Naive thymus-derived CD4-positive, alpha-beta T cell (primary cell): ENCODE data around the gene FAAP20. TPM values are rescaled to one million over a fixed set of nuclear protein-coding genes. Genes with fewer than 3 reads are reported as not detected.

Experiments
- ATAC-seq: fragments of 150-1000 bp; cut with Tn5 transposase; 2 replicates; pipeline ENCODE4 v1.10.0; 2021; ENCODE audit warnings: mild to moderate bottlenecking, moderate library complexity
- CTCF ChIA-PET: fragments of 350-600 bp; sonication (Branson Sonifier 250); formaldehyde crosslinking; loops from one replicate; lab custom pipeline; 2021; ENCODE audit warnings: antibody characterized with exemption; lab: Charles Lee
- POLR2A ChIA-PET: fragments of 350-600 bp; sonication (Branson Sonifier 250); formaldehyde crosslinking; loops from one replicate; lab custom pipeline; 2021; ENCODE audit warnings: antibody characterized with exemption, inconsistent platforms; lab: Charles Lee
- DNase-seq, 9 donors: peaks; one replicate each; pipeline versions ENCODE4 v3.0.0 to v3.0.0-alpha.2; 2020 to 2022; ENCODE audit warnings: mixed read lengths in 1 of 9
- H3K27ac ChIP-seq: one replicate; pipeline ENCODE4 v1.7.0; 2013; ENCODE audit warnings: mild to moderate bottlenecking, low read depth, low read length, moderate library complexity
- H3K27me3 ChIP-seq, 2 donors: one replicate each; pipeline ENCODE4 v1.7.0; 2013; ENCODE audit warnings: low read length in 2 of 2, mild to moderate bottlenecking in 2 of 2, moderate library complexity in 2 of 2; ENCODE audit not compliant: control insufficient read depth in 2 of 2, insufficient read depth in 2 of 2
- H3K36me3 ChIP-seq, 3 experiments: 1 replicate in 2 of 3; 2 replicates in 1 of 3; pipeline ENCODE4 v1.7.0; 2013; ENCODE audit warnings: low read length in 3 of 3, mild to moderate bottlenecking in 3 of 3, moderate library complexity in 1 of 3; ENCODE audit not compliant: insufficient read depth in 3 of 3, control insufficient read depth in 2 of 3
- H3K4me1 ChIP-seq, 2 donors: one replicate each; pipeline ENCODE4 v1.7.0; 2013; ENCODE audit warnings: low read length in 2 of 2, mild to moderate bottlenecking in 2 of 2, moderate library complexity in 1 of 2; ENCODE audit not compliant: control insufficient read depth in 2 of 2, insufficient read depth in 2 of 2
- H3K4me3 ChIP-seq: 2 replicates; pipeline ENCODE4 v1.7.0; 2013; ENCODE audit warnings: mild to moderate bottlenecking, low read length
- H3K9me3 ChIP-seq, 3 experiments: 1 replicate in 2 of 3; 2 replicates in 1 of 3; pipeline ENCODE4 v1.7.0; 2013; ENCODE audit warnings: low read length in 3 of 3; ENCODE audit not compliant: control insufficient read depth in 2 of 3
- H3K27ac Mint-ChIP-seq, 9 donors: one replicate each; pipeline ENCODE4 v1.8.0; 2020 to 2022; ENCODE audit warnings: mixed read lengths in 9 of 9, mild to moderate bottlenecking in 8 of 9, moderate library complexity in 5 of 9, inconsistent platforms in 2 of 9
- H3K27me3 Mint-ChIP-seq, 5 donors: one replicate each; pipeline ENCODE4 v1.8.0; 2021 to 2022; ENCODE audit warnings: mixed read lengths in 5 of 5, mild to moderate bottlenecking in 1 of 5
- H3K36me3 Mint-ChIP-seq, 5 donors: one replicate each; pipeline ENCODE4 v1.8.0; 2020 to 2022; ENCODE audit warnings: mixed read lengths in 5 of 5, mild to moderate bottlenecking in 3 of 5, inconsistent platforms in 1 of 5
- H3K4me1 Mint-ChIP-seq, 7 donors: one replicate each; pipeline ENCODE4 v1.8.0; 2020 to 2022; ENCODE audit warnings: mixed read lengths in 7 of 7, mild to moderate bottlenecking in 3 of 7, inconsistent platforms in 1 of 7
- H3K4me3 Mint-ChIP-seq, 10 donors: one replicate each; pipeline ENCODE4 v1.8.0; 2020 to 2022; ENCODE audit warnings: mild to moderate bottlenecking in 10 of 10, mixed read lengths in 10 of 10, moderate library complexity in 6 of 10, inconsistent platforms in 2 of 10
- H3K9me3 Mint-ChIP-seq, 11 donors: one replicate each; pipeline ENCODE4 v1.8.0; 2020 to 2022; ENCODE audit warnings: mixed read lengths in 11 of 11, mild to moderate bottlenecking in 4 of 11, inconsistent platforms in 1 of 11, moderate library complexity in 1 of 11
- intact Hi-C, 2 donors: fragments of 100-400 bp; cut with micrococcal nuclease; formaldehyde crosslinking; loops; one replicate each; pipeline ENCODE4 v1.15.1; 2023
- polyA plus RNA-seq, 2 donors: library from polyadenylated mRNA; unstranded; fragments of 300-500 nt; fragmentation: Illumina TruSeq; gene quantifications; one replicate each; pipeline ENCODE4 v1.2.3, GENCODE V29; 2021
- total RNA-seq, 6 experiments: library from RNA in 5 of 6; stranded (reverse) in 5 of 6; gene quantifications; 1 replicate in 5 of 6; 2 replicates in 1 of 6; pipeline ENCODE4 v1.2.3 and lab custom pipeline; 2021 to 2026

Gene FAAP20
- total and polyA plus RNA-seq, 7 experiments from 2014 or later: 43.2 to 77.0 (median 55.7) TPM

DNA sequence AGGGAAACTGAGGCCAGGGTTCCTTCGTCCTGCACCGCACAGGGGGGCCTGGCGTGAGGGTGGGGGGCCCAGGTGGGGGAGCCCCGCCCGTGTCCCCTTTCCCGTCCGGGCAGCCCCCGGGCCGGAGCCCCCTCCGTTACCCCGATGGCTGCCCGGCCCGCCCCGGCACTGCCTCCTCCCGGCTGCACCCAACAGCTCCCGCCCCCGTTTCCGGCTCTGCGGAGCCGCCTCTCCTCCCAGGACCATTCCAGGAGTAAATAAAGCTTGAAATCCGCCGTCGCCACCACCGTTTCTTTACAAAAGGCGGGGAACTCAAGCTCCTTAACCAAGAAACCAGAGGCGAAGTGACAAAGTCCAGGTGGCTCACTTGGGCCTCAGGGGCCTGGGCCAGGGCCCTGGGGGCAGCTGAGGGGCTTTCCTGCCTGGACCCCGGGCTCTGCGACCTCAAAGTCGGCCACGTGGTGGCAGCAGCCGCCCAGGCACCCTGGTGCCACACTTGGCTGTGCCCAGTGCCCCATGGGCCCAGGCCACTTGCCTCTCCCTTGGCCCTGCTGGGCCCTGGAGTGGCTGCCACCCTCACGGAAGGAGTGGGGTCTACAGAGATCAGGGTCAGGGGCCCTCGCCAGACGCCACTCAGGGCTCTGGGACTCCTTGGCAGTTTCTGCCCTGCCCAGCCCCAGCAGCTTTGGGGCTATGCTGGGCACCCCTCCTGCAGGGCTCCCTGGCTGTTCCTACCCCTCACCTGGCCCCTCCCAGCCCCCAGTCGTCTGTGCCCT is 514 bp upstream of the FAAP20 start:
- Histone ChIP-seq H3K4me1 (peaks cover 22 to 33% of the 10 kb centered on the region in 2 donors), H3K36me3 (no peaks in the 10 kb centered on the region), H3K27me3 (no peaks in the 10 kb centered on the region), H3K9me3 (no peaks in the 10 kb centered on the region), H3K27ac (peak overlapping the region; percentile 88), H3K4me3 (peak overlapping the region; percentile 89)
- CTCF ChIA-PET: interaction anchor here (0.7 to 3.4 kb wide), 28 partner anchors 9 to 642 kb away, joined by 3 to 78 read pairs (median 4); partner anchors contain the start of genes MORN1, RER1 and SKI
- DNase-seq: peak; percentile 85 to 98 (median 95)
- Mint-ChIP-seq H3K4me3 (peak overlapping the region; percentile 71 to 91 (median 86)), H3K4me1 (peaks cover 15 to 34% (median 26%) of the 10 kb centered on the region in 7 donors), H3K36me3 (no peaks in the 10 kb centered on the region), H3K27ac (peak overlapping the region; percentile 52 to 94 (median 92)), H3K27me3 (no peaks in the 10 kb centered on the region), H3K9me3 (no peaks in the 10 kb centered on the region)
- intact Hi-C loops: loop anchor here (1.0 to 10.0 kb wide), 13 partner anchors 10 to 645 kb away; partner anchors contain the start of genes MORN1 (in 2 of the 2), RER1 (in 2 of the 2), PANK4 (in 1 of the 2) and PEX10 (in 1 of the 2)
- POLR2A ChIA-PET: interaction anchor here (0.6 to 3.3 kb wide), 20 partner anchors 12 to 416 kb away, joined by 3 to 29 read pairs (median 4); partner anchors contain the start of genes MORN1, RER1 and TNFRSF14
- ATAC-seq: peak; percentile 85

- CTCF ChIA-PET: interaction anchor here (2.6 kb wide), 1 partner anchor 188 kb away, joined by 7 read pairs; no protein-coding TSS in a partner anchor
- peak overlapping the region in 6 of 9 donors; percentile 8 to 86 (median 74) for H3K27ac Mint-ChIP-seq
Observed at GRCh38 chr1:2193514-2194281, 874 bp downstream of the FAAP20 start.

GRCh38 chr1:2192031-2192995 is 2.3 kb downstream of the FAAP20 start:
- Histone ChIP-seq H3K27ac (peak overlapping the region; percentile 1), H3K27me3 (no peaks in the 10 kb centered on the region), H3K4me3 (no peak overlapping the region), H3K9me3 (no peaks in the 10 kb centered on the region), H3K36me3 (no peaks in the 10 kb centered on the region), H3K4me1 (peaks cover 6 to 16% of the 10 kb centered on the region in 2 donors)
- intact Hi-C loops: loop anchor here in 1 of 2 donors (10.0 kb wide), 1 partner anchor 452 kb away; no protein-coding TSS in a partner anchor
- no peak for ATAC-seq
- no peaks in the 10 kb centered on the region for H3K9me3 Mint-ChIP-seq
- ChIA-PET CTCF (interaction anchor here (0.6 to 2.6 kb wide), 2 partner anchors 189 to 487 kb away, joined by 6 to 7 read pairs; no protein-coding TSS in a partner anchor), POLR2A (interaction anchor here (0.5 to 3.2 kb wide), 7 partner anchors 8 to 393 kb away, joined by 3 to 14 read pairs (median 3); partner anchors contain the start of genes MORN1 and RER1)
- H3K36me3 Mint-ChIP-seq: no peaks in the 10 kb centered on the region
- H3K4me1 Mint-ChIP-seq: peaks cover 0 to 23% (median 11%) of the 10 kb centered on the region in 7 donors
- H3K27ac Mint-ChIP-seq: peak overlapping the region in 8 of 9 donors; percentile 1 to 87 (median 64)
- H3K4me3 Mint-ChIP-seq: peak overlapping the region in 9 of 10 donors; percentile 30 to 84 (median 52)
- H3K27me3 Mint-ChIP-seq: no peaks in the 10 kb centered on the region
- DNase-seq: no peak

More at GRCh38 chr1:2193514-2194281, 874 bp downstream of the FAAP20 start:
- peak overlapping the region; percentile 6 to 84 (median 63) for H3K4me3 Mint-ChIP-seq
- H3K4me1 ChIP-seq: peaks cover 15 to 23% of the 10 kb centered on the region in 2 donors
- no peaks in the 10 kb centered on the region for H3K27me3 ChIP-seq
- no peak for ATAC-seq
- POLR2A ChIA-PET: interaction anchor here (1.1 to 2.2 kb wide), 5 partner anchors 10 to 217 kb away, joined by 3 to 8 read pairs (median 3); partner anchors contain the start of genes MORN1 and RER1
- H3K4me3 ChIP-seq: no peak overlapping the region
- H3K27me3 Mint-ChIP-seq: no peaks in the 10 kb centered on the region
- H3K36me3 Mint-ChIP-seq: no peaks in the 10 kb centered on the region
- H3K4me1 Mint-ChIP-seq: peaks cover 2 to 26% (median 15%) of the 10 kb centered on the region in 7 donors
- H3K27ac ChIP-seq: peak overlapping the region; percentile 70
- no peak for DNase-seq
- no peaks in the 10 kb centered on the region for H3K36me3 ChIP-seq
- H3K9me3 Mint-ChIP-seq: no peaks in the 10 kb centered on the region
- H3K9me3 ChIP-seq: no peaks in the 10 kb centered on the region
- intact Hi-C loops: loop anchor here (1.0 to 10.0 kb wide), 5 partner anchors 61 to 451 kb away; partner anchors contain the start of genes MORN1 (in 2 of the 2), RER1 (in 2 of the 2) and PRXL2B (in 1 of the 2)

DNA sequence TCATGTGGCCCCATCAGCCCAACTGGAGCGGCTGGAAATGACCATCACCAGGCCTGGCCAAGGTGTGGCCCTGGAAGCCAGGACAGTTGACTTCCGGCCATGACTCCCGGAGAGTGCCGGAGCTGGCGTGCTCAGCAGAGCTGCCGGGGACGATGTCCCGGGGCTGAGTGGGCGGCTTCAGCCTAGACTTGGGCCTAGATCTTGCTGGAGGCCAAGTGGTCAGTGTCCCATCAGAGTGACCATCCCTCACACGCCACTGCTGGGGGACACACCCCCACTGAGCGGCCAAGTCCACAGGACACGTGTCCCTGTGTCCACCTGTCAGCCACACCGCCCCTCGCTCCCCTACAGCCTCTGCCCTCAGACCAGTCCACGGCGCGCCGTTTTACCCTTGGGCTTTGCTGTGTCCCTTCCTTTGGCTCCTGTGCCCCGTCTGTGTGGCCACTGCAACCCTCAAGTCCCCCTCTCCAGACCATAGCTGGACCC is 4.0 kb downstream of the FAAP20 start:
- peaks cover 6 to 13% of the 10 kb centered on the region in 2 donors for H3K4me1 ChIP-seq
- POLR2A ChIA-PET: interaction anchor here (0.7 to 3.2 kb wide), 8 partner anchors 9 to 336 kb away, joined by 3 to 23 read pairs (median 4); partner anchors contain the start of genes MORN1, PANK4 and RER1

More for the DNA sequence above, 4.0 kb downstream of the FAAP20 start:
- intact Hi-C loops: loop anchor here in 1 of 2 donors (10.0 kb wide), 1 partner anchor 454 kb away; no protein-coding TSS in a partner anchor
- no peaks in the 10 kb centered on the region for H3K9me3 Mint-ChIP-seq
- CTCF ChIA-PET: interaction anchor here (0.6 kb wide), 1 partner anchor 65 kb away, joined by 3 read pairs; no protein-coding TSS in a partner anchor
- H3K4me3 Mint-ChIP-seq: peak overlapping the region in 8 of 10 donors; percentile 35 to 76 (median 50)
- ATAC-seq (no peak), DNase-seq (no peak)
- Histone ChIP-seq H3K36me3 (peaks cover 0 to 4% (median 0%) of the 10 kb centered on the region in 3 experiments), H3K4me3 (no peak overlapping the region), H3K27me3 (no peaks in the 10 kb centered on the region), H3K9me3 (no peaks in the 10 kb centered on the region), H3K27ac (peak overlapping the region; percentile 82)
- H3K27ac Mint-ChIP-seq: peak overlapping the region in 4 of 9 donors; percentile 30 to 81 (median 68)
- no peaks in the 10 kb centered on the region for H3K27me3 Mint-ChIP-seq
- peaks cover 0 to 23% (median 11%) of the 10 kb centered on the region in 7 donors for H3K4me1 Mint-ChIP-seq
- H3K36me3 Mint-ChIP-seq: peaks cover 0 to 1% (median 0%) of the 10 kb centered on the region in 5 donors
